Psoas muscle (tissue), 8 donors: ENCODE measurements around the gene ATP9B. TPM values are rescaled to one million over a fixed set of nuclear protein-coding genes. Genes with fewer than 3 reads are reported as not detected.

ENCODE experiments used
- ATAC-seq, 4 donors: fragments of 200-7000 bp; cut with Tn5 transposase; one replicate each; pipeline ENCODE4 v1.9.1; 2020; ENCODE audit warnings: moderate library complexity in 3 of 4, mild to moderate bottlenecking in 2 of 4
- DNase-seq, 2 donors: peaks; one replicate each; pipeline ENCODE4 v3.0.0-alpha.2; 2020
- H3K27ac ChIP-seq: fragments of 200-600 bp; one replicate; pipeline ENCODE4 v1.8.0; 2022
- H3K27me3 ChIP-seq, 3 donors: fragments of 200-600 bp in 1 of 3; one replicate each; pipeline versions ENCODE4 v1.6.1 to v1.8.0; 2013 to 2022; ENCODE audit warnings: low read length in 2 of 3, mild to moderate bottlenecking in 2 of 3, moderate library complexity in 1 of 3; ENCODE audit not compliant: insufficient read depth in 3 of 3
- H3K36me3 ChIP-seq, 2 donors: fragments of 200-600 bp in 1 of 2; one replicate each; pipeline versions ENCODE4 v1.6.1 to v1.8.0; 2013 to 2022; ENCODE audit warnings: low read depth in 1 of 2, mild to moderate bottlenecking in 1 of 2, moderate library complexity in 1 of 2; ENCODE audit not compliant: insufficient read depth in 1 of 2
- H3K4me1 ChIP-seq: fragments of 200-600 bp; one replicate; pipeline ENCODE4 v1.8.0; 2022
- H3K4me3 ChIP-seq: fragments of 200-600 bp; one replicate; pipeline ENCODE4 v1.8.0; 2022; ENCODE audit warnings: mild to moderate bottlenecking
- H3K9me3 ChIP-seq: fragments of 200-600 bp; one replicate; pipeline ENCODE4 v1.8.0; 2022
- CTCF ChIP-seq: fragments of 200-600 bp; IDR thresholded peaks from one replicate; pipeline ENCODE4 v1.8.0; 2022; ENCODE audit warnings: antibody characterized with exemption
- WGBS, 3 donors: extraction: QIAGEN DNeasy Blood & Tissue Kit; methylation state at CpG; one replicate each; pipeline versions ENCODE4 v1.1.6 to v1.1.7; 2013; 5-methylcytosine and 5-hydroxymethylcytosine counted together
- intact Hi-C, 2 donors: fragments of 100-400 bp; cut with DNase I; formaldehyde crosslinking; loops; one replicate each; pipeline versions ENCODE4 v1.11.0 to v1.14.2; 2022
- long read RNA-seq, 2 donors: library from polyadenylated mRNA; unstranded; transcript quantifications; one replicate each; pipeline ENCODE4 v2.0.0, GENCODE V29; 2021
- polyA plus RNA-seq, 3 donors: library from polyadenylated mRNA; stranded (reverse); fragments of 200-250 nt; gene quantifications; one replicate each; pipeline ENCODE4 v1.2.3, GENCODE V29; 2013
- total RNA-seq, 4 donors: library from RNA; stranded (reverse); fragmentation: NEBNext Ultra II Directional in 2 of 4; extraction: Animal tissue kit (Norgen Biotek cat#: 25700) in 2 of 4; gene quantifications; one replicate each; pipeline versions ENCODE4 v1.2.1 to v1.2.4, GENCODE V29; 2021 to 2023
- donor health status: healthy with polysubstance abuse.
- donor health status: DM: no; HTN: no; CAD: no; lungs with moderate emphysema.
- donor health status: Bipolar disorder and iron deficiency.
- donor health status: healthy.
- donor health status: DM: yes; HTN: yes; CAD: no.
- donor health status: DM: no; HTN: no; CAD: no.
- donor health status: DM: no; HTN: no; CAD: no.
- donor health status: DM: yes; HTN: yes; CAD: no.

ATP9B gene
- total RNA-seq = 10 to 100 TPM in 3 of 4 donors, 1 to 10 TPM in 1; 9.8 to 22.1 (median 14.4) TPM
- 1 to 10 TPM; 5.0 to 8.7 (median 8.6) TPM for polyA plus RNA-seq
- long read RNA-seq, donor 1, full-length matches to known transcripts = 5 of 21 reads
- long read RNA-seq, donor 1, partial matches to known transcripts = 7 of 21 reads
- long read RNA-seq, donor 1, other reads (novel, unspliced or antisense) = 9 of 21 reads
- long read RNA-seq, donor 2, full-length matches to known transcripts = 5 of 27 reads
- long read RNA-seq, donor 2, partial matches to known transcripts = 10 of 27 reads
- long read RNA-seq, donor 2, other reads (novel, unspliced or antisense) = 12 of 27 reads

GRCh38 chr18:79068937-79069716 is at the start of gene ATP9B:
TSS of gene ATP9B (plus strand) at chr18:79069394. CDS start at chr18:79069411, 17 bp downstream.
- H3K36me3 ChIP-seq = no peaks in the 10 kb centered on the region
- TF ChIP-seq CTCF = no peak
- DNase-seq (peak; percentile 96 to 99), ATAC-seq (peak; percentile 95 to 97 (median 96))
- H3K27me3 ChIP-seq = no peaks in the 10 kb centered on the region
- peaks cover 20% of the 10 kb centered on the region for H3K4me1 ChIP-seq
- H3K27ac ChIP-seq = peak within 1 kb of the TSS; percentile 99
- intact Hi-C loops = loop anchor here (5.0 to 10.0 kb wide), 3 partner anchors 146 to 608 kb away; partner anchors contain the start of gene CTDP1 (in 1 of the 2)
- no peaks in the 10 kb centered on the region for H3K9me3 ChIP-seq
- WGBS, 3 donors = 0% methylated on average over 55 to 112 of the region's 112 CpGs
- peak within 1 kb of the TSS; percentile 98 for H3K4me3 ChIP-seq

GRCh38 chr18:79019881-79020280 is 49.3 kb upstream of the ATP9B start:
- intact Hi-C loops = no loop called here
- H3K9me3 ChIP-seq = peaks cover 4% of the 10 kb centered on the region
- peaks cover 0 to 25% (median 4%) of the 10 kb centered on the region in 3 donors for H3K27me3 ChIP-seq
- no peak overlapping the region for H3K27ac ChIP-seq
- 68 to 76% (median 73%) methylated on average over 7 of the region's 7 CpGs for WGBS, 3 donors
- no peak overlapping the region for H3K4me3 ChIP-seq
- H3K36me3 ChIP-seq = no peaks in the 10 kb centered on the region
- ATAC-seq (no peak), DNase-seq (no peak)
- no peak for TF ChIP-seq CTCF
- no peaks in the 10 kb centered on the region for H3K4me1 ChIP-seq

- ATAC-seq = no peak
- peaks cover 0 to 22% (median 4%) of the 10 kb centered on the region in 3 donors for H3K27me3 ChIP-seq
- no peak for DNase-seq
- H3K4me3 ChIP-seq = no peak overlapping the region
- H3K4me1 ChIP-seq = no peaks in the 10 kb centered on the region
- H3K9me3 ChIP-seq = peaks cover 4% of the 10 kb centered on the region
- WGBS, 3 donors = 79 to 89% (median 87%) methylated on average over 25 of the region's 25 CpGs
- intact Hi-C loops = no loop called here
- no peak overlapping the region for H3K27ac ChIP-seq
- TF ChIP-seq CTCF = no peak
- no peaks in the 10 kb centered on the region for H3K36me3 ChIP-seq
Measured at GRCh38 chr18:79022603-79023002, 46.6 kb upstream of the ATP9B start.

- H3K4me3 ChIP-seq = no peak overlapping the region
- H3K27ac ChIP-seq = no peak overlapping the region
- ATAC-seq (no peak), DNase-seq (no peak)
- peaks cover 0 to 15% (median 6%) of the 10 kb centered on the region in 3 donors for H3K27me3 ChIP-seq
- no peaks in the 10 kb centered on the region for H3K36me3 ChIP-seq
- peaks cover 8% of the 10 kb centered on the region for H3K9me3 ChIP-seq
- TF ChIP-seq CTCF = no peak
- WGBS, 3 donors = 21 to 26% (median 26%) methylated on average over 5 of the region's 5 CpGs
- no peaks in the 10 kb centered on the region for H3K4me1 ChIP-seq
- intact Hi-C loops = no loop called here
Measured at GRCh38 chr18:79026491-79026890, 42.7 kb upstream of the ATP9B start.
